Calu3 (cell line): ENCODE data around the gene CACNA2D3. TPM values are rescaled to one million over a fixed set of nuclear protein-coding genes. Genes with fewer than 3 reads are reported as not detected.

Source experiments
- BruUV-seq: library from RNA; stranded (reverse); fragments of 400-500 nt; replicated peaks from 2 replicates; lab custom pipeline; 2021; lab: Mats Ljungman, UMichigan
- CTCF ChIA-PET: fragments of 300-600 bp; sonication (Branson Sonifier 250); formaldehyde crosslinking; loops from one replicate; lab custom pipeline; 2022; ENCODE audit warnings: antibody characterized with exemption; lab: Charles Lee
- DNase-seq: peaks from one replicate; pipeline ENCODE4 v3.0.0; 2022
- H3K27ac Mint-ChIP-seq: one replicate; pipeline ENCODE4 v1.8.0; 2022; ENCODE audit warnings: mixed read lengths; ENCODE audit not compliant: unreplicated experiment
- H3K27me3 Mint-ChIP-seq: one replicate; pipeline ENCODE4 v1.8.0; 2022; ENCODE audit warnings: mixed read lengths; ENCODE audit not compliant: unreplicated experiment
- H3K36me3 Mint-ChIP-seq: one replicate; pipeline ENCODE4 v1.8.0; 2022; ENCODE audit warnings: mild to moderate bottlenecking, moderate library complexity, mixed read lengths; ENCODE audit not compliant: insufficient read depth, unreplicated experiment
- H3K4me1 Mint-ChIP-seq: one replicate; pipeline ENCODE4 v1.8.0; 2022; ENCODE audit warnings: mild to moderate bottlenecking, low read depth, mixed read lengths; ENCODE audit not compliant: unreplicated experiment
- H3K4me3 Mint-ChIP-seq: one replicate; pipeline ENCODE4 v1.8.0; 2022; ENCODE audit warnings: mild to moderate bottlenecking, low read depth, moderate library complexity, mixed read lengths; ENCODE audit not compliant: unreplicated experiment
- H3K9me3 Mint-ChIP-seq: one replicate; pipeline ENCODE4 v1.8.0; 2022; ENCODE audit warnings: low read depth, mixed read lengths; ENCODE audit not compliant: unreplicated experiment
- intact Hi-C: fragments of 100-400 bp; cut with micrococcal nuclease; formaldehyde crosslinking; loops from one replicate; pipeline ENCODE4 v1.10.0; 2022; ENCODE audit not compliant: unreplicated experiment
- total RNA-seq: library from RNA; stranded (reverse); gene quantifications from 2 replicates; pipeline ENCODE4 v1.2.3, GENCODE V29; 2022
- TF ChIP-seq, protein P1 (sequence below): fragments of 200-600 bp; IDR thresholded peaks from one replicate; pipeline ENCODE4 v1.8.0; 2022; ENCODE audit warnings: antibody characterized with exemption; ENCODE audit not compliant: unreplicated experiment

Gene CACNA2D3
- total RNA-seq, 1 experiment from 2014 or later: not detected

DNA sequence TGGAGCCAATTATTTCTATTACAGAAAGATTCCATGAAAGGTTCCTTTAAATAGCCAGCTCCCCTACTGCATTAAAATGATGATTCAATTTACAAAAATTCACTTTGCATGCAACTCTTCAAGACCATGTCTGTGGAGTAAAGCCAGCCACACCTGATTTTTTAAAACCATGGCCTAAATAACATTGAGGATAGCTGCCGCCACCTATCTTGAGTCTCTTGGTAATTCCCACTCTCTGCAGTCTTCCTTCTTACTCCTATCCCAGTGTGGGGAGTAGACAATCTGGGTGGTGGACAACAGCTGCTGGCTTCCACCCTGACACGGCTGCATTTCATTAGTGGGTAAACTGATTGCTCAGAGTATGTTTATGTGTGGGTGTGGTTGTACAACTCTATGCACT lies 794.8 kb downstream of the CACNA2D3 start:
- DNase-seq: no peak
- no TSS peak for BruUV-seq
- no peaks in the 10 kb centered on the region for H3K36me3 Mint-ChIP-seq
- intact Hi-C loops: no loop called here
- peaks cover 7% of the 10 kb centered on the region for H3K9me3 Mint-ChIP-seq
- no peaks in the 10 kb centered on the region for H3K4me1 Mint-ChIP-seq
- TF ChIP-seq, protein P1, sequence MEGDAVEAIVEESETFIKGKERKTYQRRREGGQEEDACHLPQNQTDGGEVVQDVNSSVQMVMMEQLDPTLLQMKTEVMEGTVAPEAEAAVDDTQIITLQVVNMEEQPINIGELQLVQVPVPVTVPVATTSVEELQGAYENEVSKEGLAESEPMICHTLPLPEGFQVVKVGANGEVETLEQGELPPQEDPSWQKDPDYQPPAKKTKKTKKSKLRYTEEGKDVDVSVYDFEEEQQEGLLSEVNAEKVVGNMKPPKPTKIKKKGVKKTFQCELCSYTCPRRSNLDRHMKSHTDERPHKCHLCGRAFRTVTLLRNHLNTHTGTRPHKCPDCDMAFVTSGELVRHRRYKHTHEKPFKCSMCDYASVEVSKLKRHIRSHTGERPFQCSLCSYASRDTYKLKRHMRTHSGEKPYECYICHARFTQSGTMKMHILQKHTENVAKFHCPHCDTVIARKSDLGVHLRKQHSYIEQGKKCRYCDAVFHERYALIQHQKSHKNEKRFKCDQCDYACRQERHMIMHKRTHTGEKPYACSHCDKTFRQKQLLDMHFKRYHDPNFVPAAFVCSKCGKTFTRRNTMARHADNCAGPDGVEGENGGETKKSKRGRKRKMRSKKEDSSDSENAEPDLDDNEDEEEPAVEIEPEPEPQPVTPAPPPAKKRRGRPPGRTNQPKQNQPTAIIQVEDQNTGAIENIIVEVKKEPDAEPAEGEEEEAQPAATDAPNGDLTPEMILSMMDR: no peak
- H3K27me3 Mint-ChIP-seq: no peaks in the 10 kb centered on the region
- H3K27ac Mint-ChIP-seq: no peak overlapping the region
- no peak overlapping the region for H3K4me3 Mint-ChIP-seq
- CTCF ChIA-PET: no interaction called here

DNA sequence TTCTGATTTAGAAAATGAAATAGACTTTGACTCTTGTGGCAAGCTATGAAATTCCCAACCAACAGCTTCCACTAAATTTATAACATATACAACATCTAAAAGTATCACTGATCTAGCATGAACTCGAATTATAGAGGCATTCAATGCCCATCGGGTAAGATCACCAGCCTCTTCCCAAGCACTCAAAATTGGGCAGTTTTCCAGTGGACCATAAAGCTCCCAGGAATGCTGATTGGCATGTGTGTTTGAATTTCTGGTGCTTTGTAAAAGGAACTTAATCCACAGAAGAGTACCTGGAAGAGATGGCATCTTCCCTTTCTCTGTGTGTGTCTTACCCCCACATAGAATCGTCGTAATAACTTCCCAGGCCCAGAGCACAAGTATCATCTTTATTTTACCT lies 795.5 kb downstream of the CACNA2D3 start:
- TF ChIP-seq, protein P1: no peak
- intact Hi-C loops: no loop called here
- H3K27me3 Mint-ChIP-seq: no peaks in the 10 kb centered on the region
- DNase-seq: no peak
- CTCF ChIA-PET: no interaction called here
- no TSS peak for BruUV-seq
- H3K36me3 Mint-ChIP-seq: no peaks in the 10 kb centered on the region
- H3K9me3 Mint-ChIP-seq: peaks cover 6% of the 10 kb centered on the region
- H3K4me3 Mint-ChIP-seq: no peak overlapping the region
- no peaks in the 10 kb centered on the region for H3K4me1 Mint-ChIP-seq
- H3K27ac Mint-ChIP-seq: no peak overlapping the region

DNA sequence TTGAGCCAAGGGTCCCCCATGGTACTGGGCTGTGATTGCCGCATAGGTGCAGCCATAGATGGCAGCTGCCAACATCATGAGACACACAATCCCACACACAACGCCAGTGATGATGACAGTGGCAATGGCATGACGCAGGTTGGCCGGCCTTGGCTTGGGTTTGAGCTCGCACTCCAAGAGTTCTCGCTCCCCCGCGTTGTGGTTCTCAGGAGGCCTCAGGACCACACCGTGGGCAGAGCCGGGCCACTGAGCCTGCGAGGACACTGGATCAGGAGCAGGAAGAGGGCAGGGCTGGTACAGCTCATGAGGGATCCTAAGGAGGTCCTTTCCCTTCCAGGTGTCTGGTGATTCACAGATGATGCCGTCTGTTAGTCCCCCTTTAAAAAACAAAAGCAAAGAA lies 796.2 kb downstream of the CACNA2D3 start:
- intact Hi-C loops: no loop called here
- CTCF ChIA-PET: interaction anchor here (0.5 kb wide), 1 partner anchor 140 kb away, joined by 3 read pairs; no protein-coding TSS in a partner anchor

DNA sequence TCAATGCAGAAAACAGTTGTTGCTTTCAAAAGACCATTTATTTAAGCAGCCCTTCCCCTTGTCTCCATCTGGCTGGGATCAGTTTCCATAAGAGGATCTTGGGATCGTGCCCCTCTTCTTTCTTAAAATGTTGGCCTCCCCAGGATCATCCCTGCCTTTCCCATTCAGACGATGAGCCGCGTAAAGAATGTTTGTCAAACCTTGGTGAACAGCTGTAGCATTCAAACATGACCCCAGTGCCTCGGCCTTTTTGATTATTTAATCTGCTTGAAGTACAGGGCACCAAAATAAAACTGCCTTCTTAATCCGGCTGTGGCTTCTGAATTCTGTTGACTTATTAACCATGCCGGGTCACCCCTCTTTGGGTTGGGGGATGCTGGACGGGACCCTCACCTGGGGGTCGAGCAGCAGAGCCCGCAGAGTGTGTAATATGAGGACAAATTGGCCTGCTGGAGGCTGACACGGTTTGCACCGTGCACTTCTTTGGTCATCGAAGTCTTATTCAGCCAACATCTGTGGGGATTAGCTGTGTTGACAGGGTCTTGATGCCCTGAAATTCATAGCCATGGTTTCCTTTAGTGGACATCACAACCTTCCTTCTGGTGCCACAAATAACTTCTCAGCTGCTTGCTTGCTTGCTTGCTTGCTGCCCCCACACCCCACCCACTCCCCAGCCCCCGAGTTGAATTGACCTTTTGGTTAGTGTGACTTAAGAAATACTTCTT lies 805.9 kb downstream of the CACNA2D3 start, which contains the start of gene LRTM1:
Gene LRTM1, minus strand, starts transcription at position 14 of the 725 bp plus-strand sequence. CDS start 148 bp downstream, outside the sequence.
- no TSS peak for BruUV-seq
- intact Hi-C loops: no loop called here
- no peaks in the 10 kb centered on the region for H3K4me1 Mint-ChIP-seq
- CTCF ChIA-PET: no interaction called here
- H3K36me3 Mint-ChIP-seq: peaks cover 4% of the 10 kb centered on the region
- peaks cover 2% of the 10 kb centered on the region for H3K9me3 Mint-ChIP-seq
- no peak for DNase-seq
- no peak within 1 kb of the TSS for H3K27ac Mint-ChIP-seq
- TF ChIP-seq, protein P1: no peak
- H3K4me3 Mint-ChIP-seq: no peak within 1 kb of the TSS
- no peaks in the 10 kb centered on the region for H3K27me3 Mint-ChIP-seq

More for the DNA sequence above, 796.2 kb downstream of the CACNA2D3 start:
- no peak for DNase-seq
- H3K27ac Mint-ChIP-seq: no peak overlapping the region
- H3K4me1 Mint-ChIP-seq: no peaks in the 10 kb centered on the region
- no peaks in the 10 kb centered on the region for H3K36me3 Mint-ChIP-seq
- BruUV-seq: no TSS peak
- H3K27me3 Mint-ChIP-seq: no peaks in the 10 kb centered on the region
- TF ChIP-seq, protein P1: no peak
- H3K9me3 Mint-ChIP-seq: peaks cover 12% of the 10 kb centered on the region
- no peak overlapping the region for H3K4me3 Mint-ChIP-seq
